Right lobe of liver (tissue), 6 donors: ENCODE results near the gene SH2D7. TPM values are rescaled to one million over a fixed set of nuclear protein-coding genes. Genes with fewer than 3 reads are reported as not detected.
A peak's percentile ranks its signal among the peaks of the same experiment; 100 is the strongest.

ENCODE experiments used
- ATAC-seq, 4 donors: fragments of 200-7000 bp; cut with Tn5 transposase; one replicate each; pipeline ENCODE4 v1.9.1; 2020; ENCODE audit warnings: mild to moderate bottlenecking in 4 of 4, moderate library complexity in 4 of 4
- DNase-seq, 3 donors: peaks; one replicate each; pipeline ENCODE4 v3.0.0-alpha.2; 2020
- H3K27ac ChIP-seq, 3 donors: fragments of 200-600 bp; one replicate each; pipeline ENCODE4 v1.8.0; 2022
- H3K27me3 ChIP-seq, 2 donors: fragments of 200-600 bp; one replicate each; pipeline ENCODE4 v1.8.0; 2022
- H3K36me3 ChIP-seq, 4 donors: fragments of 200-600 bp; sonication (generic) in 1 of 4; one replicate each; pipeline versions ENCODE4 v1.5.1 to v1.8.0; 2017 to 2022; ENCODE audit warnings: control low read depth in 1 of 4
- H3K4me1 ChIP-seq, 4 donors: fragments of 200-600 bp; sonication (generic) in 1 of 4; one replicate each; pipeline versions ENCODE4 v1.5.1 to v1.8.0; 2017 to 2022; ENCODE audit warnings: control low read depth in 1 of 4
- H3K4me3 ChIP-seq, 3 donors: fragments of 200-600 bp; one replicate each; pipeline ENCODE4 v1.8.0; 2022
- H3K9me3 ChIP-seq, 4 donors: fragments of 200-600 bp; sonication (generic) in 1 of 4; one replicate each; pipeline versions ENCODE4 v1.5.1 to v1.8.0; 2017 to 2022; ENCODE audit warnings: control low read depth in 1 of 4
- POLR2A ChIP-seq: fragments of 450-650 bp; IDR thresholded peaks from one replicate; pipeline ENCODE4 v1.6.1; 2017; ENCODE audit warnings: antibody characterized with exemption, mild to moderate bottlenecking
- whole genome bisulfite sequencing: methylation state at CpG from one replicate; pipeline ENCODE4 v1.1.6; 2018; ENCODE audit warnings: low coverage, low lambda C conversion rate; ENCODE audit not compliant: insufficient coverage; ENCODE audit errors: missing lambda C conversion rate; 5-methylcytosine and 5-hydroxymethylcytosine counted together
- intact Hi-C, 2 donors: fragments of 100-400 bp; cut with DNase I; formaldehyde crosslinking; loops; one replicate each; pipeline versions ENCODE4 v1.11.2 to v1.14.1; 2022
- total RNA-seq, 6 experiments: library from RNA; depleted of rRNA in 2 of 6; stranded (reverse); fragments of >200 nt in 2 of 6; fragmentation: NEBNext Ultra II Directional in 3 of 6; extraction: Animal tissue kit (Norgen Biotek cat#: 25700) in 3 of 6; gene quantifications; one replicate each; pipeline versions ENCODE4 v1.1.0 to v1.2.4, GENCODE V29; 2016 to 2023
- TF ChIP-seq, protein P1 (sequence below), 4 donors: fragments of 200-600 bp in 3 of 4; fragments of 450-650 bp in 1 of 4; IDR thresholded peaks; one replicate each; pipeline versions ENCODE4 v1.5.1 to v1.8.0; 2016 to 2022; ENCODE audit warnings: antibody characterized with exemption in 4 of 4, mild to moderate bottlenecking in 2 of 4
- donor health status: DM: no; HTN: yes; CAD: no.
- donor health status: DM: no; HTN: no; CAD: no.
- donor health status: DM: no; HTN: no; CAD: no.
- donor health status: DM: no; HTN: yes; CAD: no.
- donor health status: DM: no; HTN: yes; CAD: no.

SH2D7 gene
- total RNA-seq, 6 experiments from 2014 or later, result not detected

DNA sequence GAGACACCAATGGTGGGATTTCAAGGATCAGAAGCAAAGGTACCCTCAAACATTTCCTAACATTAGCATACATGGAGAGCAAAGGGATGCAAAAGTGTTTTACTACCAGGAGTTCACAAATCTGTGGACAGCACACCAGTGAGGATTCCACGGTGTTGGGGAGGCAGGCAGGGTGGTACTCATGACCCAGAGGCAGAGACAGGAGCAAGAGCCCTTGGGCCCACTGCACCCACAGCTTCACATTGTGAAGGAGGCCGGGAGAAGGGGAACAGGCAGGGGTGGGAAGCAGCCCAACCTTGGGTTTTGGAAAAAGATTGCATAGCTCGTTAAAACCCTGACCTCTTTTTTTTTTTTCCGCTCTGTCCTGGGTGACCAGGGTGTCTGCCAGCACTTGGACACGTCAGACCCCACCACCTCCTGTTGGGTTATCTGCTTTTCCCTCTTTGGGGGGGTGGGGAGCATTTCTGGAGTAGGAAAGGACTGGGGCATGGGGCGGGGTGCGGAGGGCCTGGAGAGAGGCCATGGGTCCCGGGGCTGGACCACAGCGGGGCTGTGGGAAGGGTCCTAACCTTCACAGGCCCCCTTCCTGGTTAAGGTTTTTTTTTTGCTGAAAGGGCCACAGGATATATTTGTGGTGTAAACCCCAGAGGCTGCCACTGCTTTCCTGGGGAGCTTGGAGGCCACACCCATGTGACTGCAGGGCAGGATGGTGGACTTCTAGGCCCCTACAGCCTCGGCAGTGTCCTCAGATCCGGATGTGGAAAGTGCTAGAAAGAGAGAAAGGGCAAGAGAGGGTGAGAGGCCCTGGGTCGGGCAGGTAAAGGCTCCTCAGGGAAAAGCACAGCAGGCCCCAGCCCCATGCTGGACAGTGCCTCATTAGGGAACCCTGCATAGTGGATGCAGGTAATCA is 12.5 kb downstream of the SH2D7 start:
- TF ChIP-seq, protein P1, sequence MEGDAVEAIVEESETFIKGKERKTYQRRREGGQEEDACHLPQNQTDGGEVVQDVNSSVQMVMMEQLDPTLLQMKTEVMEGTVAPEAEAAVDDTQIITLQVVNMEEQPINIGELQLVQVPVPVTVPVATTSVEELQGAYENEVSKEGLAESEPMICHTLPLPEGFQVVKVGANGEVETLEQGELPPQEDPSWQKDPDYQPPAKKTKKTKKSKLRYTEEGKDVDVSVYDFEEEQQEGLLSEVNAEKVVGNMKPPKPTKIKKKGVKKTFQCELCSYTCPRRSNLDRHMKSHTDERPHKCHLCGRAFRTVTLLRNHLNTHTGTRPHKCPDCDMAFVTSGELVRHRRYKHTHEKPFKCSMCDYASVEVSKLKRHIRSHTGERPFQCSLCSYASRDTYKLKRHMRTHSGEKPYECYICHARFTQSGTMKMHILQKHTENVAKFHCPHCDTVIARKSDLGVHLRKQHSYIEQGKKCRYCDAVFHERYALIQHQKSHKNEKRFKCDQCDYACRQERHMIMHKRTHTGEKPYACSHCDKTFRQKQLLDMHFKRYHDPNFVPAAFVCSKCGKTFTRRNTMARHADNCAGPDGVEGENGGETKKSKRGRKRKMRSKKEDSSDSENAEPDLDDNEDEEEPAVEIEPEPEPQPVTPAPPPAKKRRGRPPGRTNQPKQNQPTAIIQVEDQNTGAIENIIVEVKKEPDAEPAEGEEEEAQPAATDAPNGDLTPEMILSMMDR (IDR thresholded peaks at IDR 0.05), result no peak
- WGBS, result 76% methylated on average over 9 of the region's 12 CpGs
- H3K36me3 ChIP-seq, result no peaks in the 10 kb centered on the region
- no peaks in the 10 kb centered on the region for H3K4me1 ChIP-seq
- no peak overlapping the region for H3K27ac ChIP-seq
- H3K27me3 ChIP-seq, result no peaks in the 10 kb centered on the region
- ATAC-seq (no peak), DNase-seq (peak in 2 of 3 donors; percentile 14 to 31)
- H3K4me3 ChIP-seq, result no peak overlapping the region
- intact Hi-C loops, result loop anchor here (5.0 to 10.0 kb wide), 2 partner anchors 110 to 143 kb away; no protein-coding TSS in a partner anchor
- H3K9me3 ChIP-seq, result no peaks in the 10 kb centered on the region

DNA sequence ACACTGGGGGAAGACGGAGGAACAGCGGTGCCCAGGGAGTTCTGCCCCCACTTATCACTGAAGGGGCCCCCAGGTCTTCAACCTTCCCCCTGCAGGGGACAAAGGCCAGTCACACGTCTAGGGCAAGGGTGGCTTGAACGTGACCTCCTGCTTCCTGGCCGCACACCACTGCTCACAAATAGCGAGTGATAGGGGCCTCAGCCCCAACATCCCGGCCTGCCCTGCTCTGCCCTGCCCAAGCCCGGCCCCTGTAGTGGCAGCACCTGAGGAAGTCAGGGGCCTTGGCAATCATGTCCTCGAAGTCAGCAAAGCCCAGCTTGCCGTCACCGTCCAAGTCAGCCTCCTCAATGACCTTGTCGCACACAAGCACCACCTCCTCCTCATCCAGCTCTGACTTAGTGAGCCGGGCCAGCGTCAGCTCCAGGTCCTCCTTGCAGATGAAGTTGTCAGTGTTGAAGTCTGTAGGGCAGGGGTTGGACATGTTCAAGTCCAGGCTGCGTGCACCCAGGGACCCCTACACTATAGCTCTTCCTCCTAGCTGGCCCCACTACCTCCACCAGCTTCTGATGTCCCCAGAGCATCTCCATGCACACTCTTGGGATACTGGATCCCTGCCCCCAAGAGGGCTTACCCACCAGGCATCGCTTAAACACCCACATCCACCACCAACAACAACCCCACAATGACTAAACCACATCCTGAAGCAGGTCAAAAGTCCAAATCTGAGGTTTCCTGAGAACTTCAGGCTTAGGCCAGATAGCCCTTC is 13.3 kb downstream of the SH2D7 start:
- 60% methylated on average over 6 of the region's 16 CpGs for WGBS
- no peaks in the 10 kb centered on the region for H3K27me3 ChIP-seq
- no peak overlapping the region for H3K4me3 ChIP-seq
- ATAC-seq (no peak), DNase-seq (peak in 2 of 3 donors; percentile 8 to 31)
- no peaks in the 10 kb centered on the region for H3K9me3 ChIP-seq
- H3K36me3 ChIP-seq, result no peaks in the 10 kb centered on the region
- intact Hi-C loops, result loop anchor here (5.0 to 10.0 kb wide), 2 partner anchors 111 to 143 kb away; no protein-coding TSS in a partner anchor
- H3K27ac ChIP-seq, result no peak overlapping the region
- no peak for TF ChIP-seq POLR2A
- TF ChIP-seq, protein P1 (IDR thresholded peaks at IDR 0.05), result no peak
- H3K4me1 ChIP-seq, result no peaks in the 10 kb centered on the region

DNA sequence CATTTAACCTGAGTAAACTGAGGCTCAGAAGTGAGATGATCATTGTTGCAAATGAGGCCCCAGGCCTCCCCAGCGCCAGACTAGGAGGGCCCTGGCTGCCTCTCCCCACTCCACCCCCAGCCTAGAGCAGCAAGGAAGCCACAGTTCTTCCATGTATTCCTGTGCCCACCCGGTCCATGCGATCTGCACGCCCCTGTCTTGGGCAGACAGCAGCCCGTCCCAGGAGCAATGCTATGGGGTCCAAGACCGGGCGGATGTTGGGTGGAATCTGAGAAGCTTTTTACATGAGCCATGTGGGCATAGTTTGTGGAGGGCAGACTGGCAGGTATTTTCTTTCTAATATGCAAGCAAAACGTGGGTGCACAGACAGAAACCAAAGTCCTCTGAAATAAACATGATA is 15.1 kb downstream of the SH2D7 start:
- intact Hi-C loops, result loop anchor here (5.0 to 10.0 kb wide), 2 partner anchors 113 to 145 kb away; no protein-coding TSS in a partner anchor
- DNase-seq, result peak in 2 of 3 donors; percentile 14 to 40
- TF ChIP-seq, protein P1 (IDR thresholded peaks at IDR 0.05), result no peak
- no peak for TF ChIP-seq POLR2A
- ATAC-seq, result no peak
- H3K4me3 ChIP-seq, result no peak overlapping the region
- H3K27me3 ChIP-seq, result no peaks in the 10 kb centered on the region
- no peaks in the 10 kb centered on the region for H3K9me3 ChIP-seq
- H3K4me1 ChIP-seq, result no peaks in the 10 kb centered on the region
- H3K36me3 ChIP-seq, result no peaks in the 10 kb centered on the region
- H3K27ac ChIP-seq, result no peak overlapping the region
- 86% methylated on average over 7 of the region's 8 CpGs for WGBS

DNA sequence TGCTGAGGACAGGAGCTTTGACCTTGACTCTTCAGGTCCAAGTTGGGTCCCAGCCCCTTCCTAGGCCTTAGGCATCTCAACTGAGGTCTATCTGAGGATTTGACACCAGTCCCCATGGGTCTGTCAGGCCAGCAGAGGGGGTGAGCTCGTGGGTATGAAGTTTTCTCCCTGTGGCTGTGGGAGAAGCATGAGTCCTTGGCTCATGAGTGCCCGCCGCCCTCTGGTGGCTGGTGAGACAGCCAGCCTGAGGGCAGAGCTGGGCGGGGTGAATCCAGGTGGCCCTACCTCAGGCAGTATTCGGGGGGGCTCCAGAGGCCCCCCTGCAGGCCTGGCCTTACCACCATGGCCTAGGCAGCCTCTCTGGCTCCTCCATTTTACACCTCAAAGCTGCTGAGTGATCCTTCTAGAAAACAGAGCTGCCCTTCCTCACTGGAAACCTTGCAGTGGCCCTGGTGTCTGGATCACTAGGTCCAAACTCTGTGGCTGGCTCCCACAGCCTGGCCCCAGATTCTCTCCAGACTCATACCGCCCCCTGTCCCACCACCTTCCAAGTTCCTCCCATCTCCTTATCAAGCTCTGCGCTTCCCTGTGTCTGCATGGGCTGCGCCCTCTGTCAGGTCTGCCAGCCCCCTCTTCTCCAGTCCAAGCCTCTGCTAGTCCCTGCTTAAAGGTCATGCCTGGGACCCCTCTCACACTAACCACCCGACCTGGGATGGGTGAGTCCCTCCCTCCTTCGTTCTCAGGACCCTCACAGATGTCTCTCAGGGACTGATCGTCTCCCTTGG is 16.1 kb downstream of the SH2D7 start:
- ATAC-seq, result peak; percentile 94 to 96 (median 95)
- TF ChIP-seq, protein P1 (IDR thresholded peaks at IDR 0.05), result peak; percentile 95 to 99 (median 96)
- TF ChIP-seq POLR2A, result no peak
- no peaks in the 10 kb centered on the region for H3K4me1 ChIP-seq

More for the DNA sequence above, 16.1 kb downstream of the SH2D7 start:
- Histone ChIP-seq H3K36me3 (no peaks in the 10 kb centered on the region), H3K9me3 (no peaks in the 10 kb centered on the region), H3K27me3 (no peaks in the 10 kb centered on the region), H3K27ac (no peak overlapping the region), H3K4me3 (no peak overlapping the region)
- peak; percentile 88 to 89 (median 88) for DNase-seq
- 18% methylated on average over 5 of the region's 11 CpGs for WGBS
- intact Hi-C loops, result loop anchor here (5.0 to 10.0 kb wide), 2 partner anchors 114 to 146 kb away; no protein-coding TSS in a partner anchor
